Stimulated activated CD8-positive, alpha-beta memory T cell treated with anti-CD3 and anti-CD28 coated beads, Interleukin-15, amount 100 ng/mL, for 1 hour (primary cell): ENCODE measurements around the gene IFNK.

Experiments
- DNase-seq: peaks from one replicate; pipeline ENCODE4 v3.0.0-alpha.2; 2020; ENCODE audit warnings: low read depth

Gene IFNK

DNA sequence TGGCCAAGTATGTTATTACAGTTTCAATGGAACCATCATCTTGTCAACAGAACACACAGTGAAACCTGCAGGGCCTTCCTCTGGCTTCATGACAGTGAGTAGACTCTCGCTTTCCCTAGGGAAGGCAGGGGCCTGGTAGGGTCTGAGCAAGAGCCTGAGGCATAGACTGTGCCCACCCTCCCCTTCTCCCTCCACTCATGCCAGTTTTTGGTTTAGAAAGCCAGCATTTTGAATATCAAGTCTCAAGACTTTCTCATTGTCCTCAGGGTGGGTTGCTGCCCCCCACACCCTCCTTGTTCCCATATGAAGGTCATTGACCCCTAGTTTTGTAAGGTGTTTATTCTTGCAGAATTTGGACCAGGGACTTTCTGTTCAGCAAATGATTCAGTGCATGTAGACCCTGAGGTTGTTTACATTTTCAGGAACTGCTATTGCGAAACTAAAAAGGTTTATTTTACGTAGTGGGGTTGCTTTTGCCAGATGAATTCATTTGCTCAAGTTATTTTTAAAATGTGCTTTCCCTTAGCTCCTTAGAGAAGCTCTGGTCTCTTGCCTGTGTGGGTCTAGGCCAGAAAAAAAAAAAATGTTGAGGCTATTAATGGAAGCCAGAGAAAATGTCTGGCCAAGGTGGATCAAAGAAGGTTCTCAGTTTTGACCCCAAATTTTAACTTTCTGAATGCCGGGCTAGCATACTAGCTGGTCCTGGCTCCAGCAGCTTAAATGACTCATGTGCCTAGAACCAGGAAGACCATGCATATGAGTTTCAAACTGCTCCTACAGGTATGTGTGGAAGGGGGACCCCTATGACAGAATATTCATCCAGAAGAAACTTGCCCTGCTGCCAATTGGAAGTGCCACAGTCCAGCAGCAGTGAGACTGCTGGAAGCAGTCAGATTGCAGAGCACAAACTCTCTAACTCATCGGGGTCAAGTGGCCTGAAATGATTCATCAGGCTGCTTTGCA, 15.7 kb downstream of the IFNK start:
- no peak for DNase-seq

GRCh38 chr9:27540502-27540901, 16.4 kb downstream of the IFNK start:
- no peak for DNase-seq

- no peak for DNase-seq
Measured at GRCh38 chr9:27541740-27542139, 17.6 kb downstream of the IFNK start.

DNA sequence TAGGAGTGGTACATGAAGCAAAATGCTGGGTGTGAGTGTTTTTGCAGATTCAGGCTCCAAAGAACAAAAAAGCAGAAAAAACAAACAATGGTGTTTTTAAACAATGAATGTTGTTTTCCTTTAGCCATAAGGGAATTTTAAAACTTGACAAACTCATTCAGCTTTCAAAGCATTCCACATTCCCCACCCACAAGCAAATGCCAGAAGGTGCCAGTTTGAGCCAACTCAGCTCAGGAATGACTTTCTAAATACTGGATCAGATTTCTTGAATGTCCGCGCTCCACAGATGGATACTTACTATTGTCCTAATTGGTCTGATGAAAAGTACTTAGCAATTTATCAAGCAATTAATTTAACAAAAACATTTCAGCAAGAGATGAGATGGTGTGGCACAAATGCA, 18.4 kb downstream of the IFNK start:
- DNase-seq: no peak

DNA sequence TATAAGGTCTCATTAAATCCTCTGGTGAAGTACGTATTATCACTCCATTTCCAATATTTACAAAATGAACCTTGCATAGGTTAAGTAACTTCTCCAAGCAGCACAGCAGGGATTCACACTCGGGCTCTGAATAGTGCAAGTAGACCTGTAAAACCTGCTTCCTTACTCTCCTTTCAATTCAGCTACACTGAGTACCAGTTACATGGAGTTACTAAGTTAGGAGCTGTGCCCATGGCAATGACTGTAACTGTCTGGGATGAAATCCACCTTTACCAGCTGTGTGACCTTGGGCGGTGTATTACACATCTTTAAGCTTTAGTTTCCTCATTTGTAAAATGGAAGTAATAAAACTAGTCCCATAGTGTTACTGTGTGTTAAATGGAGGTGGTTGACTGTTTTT, 21.4 kb downstream of the IFNK start:
- DNase-seq: no peak

- DNase-seq: no peak
Measured at GRCh38 chr9:27548055-27548741, 24.1 kb downstream of the IFNK start.

GRCh38 chr9:27549196-27549755, 25.2 kb downstream of the IFNK start:
- no peak for DNase-seq

- no peak for DNase-seq
Measured at GRCh38 chr9:27554712-27555111, 30.6 kb downstream of the IFNK start.

GRCh38 chr9:27556470-27556869, 32.4 kb downstream of the IFNK start:
- DNase-seq: no peak

DNA sequence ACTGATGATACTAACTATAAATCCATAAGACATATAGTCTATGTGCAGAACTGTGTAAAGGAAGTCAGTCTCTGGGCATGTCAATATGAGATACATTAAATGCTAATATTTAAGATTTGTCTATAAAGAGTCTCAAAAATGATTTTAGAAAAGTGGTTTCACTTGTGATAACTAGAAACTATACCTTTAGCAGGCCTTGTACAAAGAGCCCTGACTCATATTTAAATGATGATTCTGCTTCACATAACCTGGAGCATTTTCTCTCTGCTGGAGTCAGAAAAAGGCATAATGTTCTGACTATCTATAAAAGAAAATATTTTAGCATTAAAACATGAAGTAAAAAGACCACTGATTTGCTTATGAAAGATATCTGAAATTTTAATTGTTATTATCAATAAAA, 34.2 kb downstream of the IFNK start:
- DNase-seq: no peak

- no peak for DNase-seq
Measured at GRCh38 chr9:27560457-27560856, 36.4 kb downstream of the IFNK start.

- DNase-seq: no peak
Measured at GRCh38 chr9:27561685-27562084, 37.6 kb downstream of the IFNK start.

DNA sequence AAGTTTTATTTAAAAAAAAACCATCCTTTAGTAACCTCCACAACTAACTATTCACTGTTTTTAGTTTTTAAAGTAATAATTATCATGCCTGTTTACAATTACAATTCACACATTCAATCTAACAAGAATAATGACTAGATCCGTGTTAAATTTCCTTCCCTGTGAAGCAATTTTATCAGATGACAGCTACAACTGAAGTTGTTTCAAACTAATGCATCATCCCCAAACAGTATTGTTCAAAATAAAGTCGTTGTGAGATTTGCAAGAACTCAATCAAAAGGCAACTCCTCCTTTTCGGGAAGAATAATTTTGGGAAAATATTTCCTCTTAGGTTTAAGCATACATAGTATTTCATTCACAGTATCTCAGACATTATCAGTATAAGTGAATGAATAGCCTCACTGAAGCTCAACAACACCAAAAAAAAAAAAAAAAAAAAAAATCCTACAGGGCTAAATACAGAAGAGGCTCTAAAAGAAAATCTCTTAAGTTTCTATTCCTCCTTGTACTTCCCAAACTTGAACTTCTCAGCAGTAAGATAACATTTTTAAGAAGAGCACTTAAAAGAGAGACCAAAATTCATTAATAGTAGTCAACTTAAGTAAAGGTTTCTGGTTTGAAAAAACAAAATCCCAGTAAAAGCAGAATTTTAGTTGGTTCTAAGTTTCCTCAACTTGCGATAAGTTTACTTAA, 39.8 kb downstream of the IFNK start:
- no peak for DNase-seq

DNA sequence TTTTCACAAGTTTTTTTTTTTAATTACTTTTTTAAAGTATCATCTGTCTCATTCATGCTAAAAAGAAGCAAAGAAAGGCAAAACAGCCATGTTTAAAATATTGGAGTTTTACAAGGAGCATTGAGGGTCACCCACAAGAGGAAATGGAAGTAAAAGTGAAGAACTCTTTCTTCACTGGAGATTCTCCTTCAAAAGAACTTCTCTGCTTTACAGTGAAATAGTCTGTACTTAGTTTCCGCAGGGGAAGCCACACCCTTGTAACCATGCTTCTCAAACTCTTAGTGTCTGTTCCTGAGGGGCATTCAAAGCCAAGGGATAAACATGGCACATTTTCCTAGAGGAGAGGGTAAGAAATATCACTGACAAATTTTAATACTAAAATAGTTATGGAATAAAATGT, 40.6 kb downstream of the IFNK start:
- DNase-seq: no peak

DNA sequence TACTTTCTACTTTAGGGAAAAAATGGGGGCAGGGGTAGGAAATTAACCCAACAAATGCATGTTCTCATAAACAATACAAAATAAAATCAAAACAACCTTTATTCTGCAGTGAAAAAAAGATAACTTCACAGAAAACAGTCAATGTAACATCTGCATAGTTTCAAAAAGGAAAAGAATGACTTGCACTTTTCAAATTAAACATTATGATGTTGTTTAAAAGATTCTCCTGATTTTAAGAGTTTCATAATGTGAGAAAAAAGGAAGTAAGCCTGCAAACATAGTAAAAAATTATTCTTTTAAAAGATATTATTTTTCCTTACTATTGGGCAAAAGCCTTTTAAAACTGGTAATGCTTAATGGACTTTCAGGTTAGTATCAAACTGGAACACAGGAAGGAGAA, 41.6 kb downstream of the IFNK start:
- no peak for DNase-seq

- no peak for DNase-seq
Measured at GRCh38 chr9:27566118-27566517, 42.0 kb downstream of the IFNK start.

GRCh38 chr9:27569406-27569805, 45.3 kb downstream of the IFNK start:
- no peak for DNase-seq

DNA sequence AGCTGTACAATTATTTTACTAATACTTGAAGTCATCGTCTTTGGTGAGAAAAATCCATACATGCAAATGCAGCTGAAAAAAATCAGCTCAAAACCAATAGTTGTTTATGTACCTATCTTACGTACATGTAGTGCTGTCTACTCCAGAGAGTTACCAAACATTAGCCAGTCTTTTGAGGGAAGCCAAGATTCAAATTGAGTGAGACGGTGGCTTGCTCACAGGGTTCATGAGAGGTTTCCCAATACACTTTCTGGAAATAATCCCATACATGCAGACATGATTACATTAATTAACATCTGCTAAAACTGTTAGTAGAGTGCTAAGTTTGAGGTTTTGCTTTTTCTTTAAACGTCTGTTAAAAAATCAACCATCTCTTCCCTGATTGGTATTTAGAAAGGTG, 46.9 kb downstream of the IFNK start:
- DNase-seq: no peak

GRCh38 chr9:27572061-27572460, 48.0 kb downstream of the IFNK start:
- no peak for DNase-seq

- DNase-seq: peak; percentile 25
Measured at GRCh38 chr9:27572566-27572917, 48.5 kb downstream of the IFNK start.

GRCh38 chr9:27572918-27573633, 49.0 kb downstream of the IFNK start, which contains the start of gene C9orf72:
Gene C9orf72 (minus strand): TSS chr9:27573481. CDS start chr9:27567120, 6,361 bp downstream.
- DNase-seq: peak; percentile 71
